Activated CD8-positive, alpha-beta T cell treated with anti-CD3 and anti-CD28 coated beads for 36 hours (primary cell): ENCODE results near the gene SIRPA. TPM values are rescaled to one million over a fixed set of nuclear protein-coding genes. Genes with fewer than 3 reads are reported as not detected.

Experiments used
- ATAC-seq: fragments of 200-7000 bp; cut with Tn5 transposase; one replicate; pipeline ENCODE4 v1.10.0; 2021; ENCODE audit warnings: mild to moderate bottlenecking, moderate library complexity
- CTCF ChIA-PET: fragments of 350-600 bp; sonication (Branson Sonifier 250); formaldehyde crosslinking; loops from one replicate; lab custom pipeline; 2021; ENCODE audit warnings: antibody characterized with exemption; lab: Charles Lee
- POLR2A ChIA-PET: fragments of 350-600 bp; sonication (Branson Sonifier 250); formaldehyde crosslinking; loops from one replicate; lab custom pipeline; 2021; ENCODE audit warnings: antibody characterized with exemption; lab: Charles Lee
- DNase-seq: peaks from one replicate; pipeline ENCODE4 v3.0.0-alpha.2; 2020
- H3K27ac Mint-ChIP-seq: one replicate; pipeline ENCODE4 v1.8.0; 2021; ENCODE audit warnings: mild to moderate bottlenecking, mixed read lengths
- H3K27me3 Mint-ChIP-seq: one replicate; pipeline ENCODE4 v1.8.0; 2021; ENCODE audit warnings: mixed read lengths
- H3K36me3 Mint-ChIP-seq: one replicate; pipeline ENCODE4 v1.8.0; 2021; ENCODE audit warnings: low read depth, mixed read lengths
- H3K4me1 Mint-ChIP-seq: one replicate; pipeline ENCODE4 v1.8.0; 2021; ENCODE audit warnings: low read depth, mixed read lengths
- H3K4me3 Mint-ChIP-seq: one replicate; pipeline ENCODE4 v1.8.0; 2021; ENCODE audit warnings: mild to moderate bottlenecking, moderate library complexity, mixed read lengths
- H3K9me3 Mint-ChIP-seq: one replicate; pipeline ENCODE4 v1.8.0; 2021; ENCODE audit warnings: mixed read lengths
- intact Hi-C: fragments of 100-400 bp; cut with micrococcal nuclease; formaldehyde crosslinking; loops from one replicate; pipeline ENCODE4 v1.10.0; 2022
- total RNA-seq, 2 experiments: library from RNA; stranded (reverse); gene quantifications; one replicate each; pipeline ENCODE4 v1.2.3, GENCODE V29; 2021
- TF ChIP-seq, protein P1 (sequence below): fragments of 200-600 bp; IDR thresholded peaks from one replicate; pipeline ENCODE4 v1.8.0; 2022; ENCODE audit warnings: antibody characterized with exemption, mild to moderate bottlenecking

The SIRPA gene
- total RNA-seq, 2 experiments from 2014 or later: 0.09 TPM

DNA sequence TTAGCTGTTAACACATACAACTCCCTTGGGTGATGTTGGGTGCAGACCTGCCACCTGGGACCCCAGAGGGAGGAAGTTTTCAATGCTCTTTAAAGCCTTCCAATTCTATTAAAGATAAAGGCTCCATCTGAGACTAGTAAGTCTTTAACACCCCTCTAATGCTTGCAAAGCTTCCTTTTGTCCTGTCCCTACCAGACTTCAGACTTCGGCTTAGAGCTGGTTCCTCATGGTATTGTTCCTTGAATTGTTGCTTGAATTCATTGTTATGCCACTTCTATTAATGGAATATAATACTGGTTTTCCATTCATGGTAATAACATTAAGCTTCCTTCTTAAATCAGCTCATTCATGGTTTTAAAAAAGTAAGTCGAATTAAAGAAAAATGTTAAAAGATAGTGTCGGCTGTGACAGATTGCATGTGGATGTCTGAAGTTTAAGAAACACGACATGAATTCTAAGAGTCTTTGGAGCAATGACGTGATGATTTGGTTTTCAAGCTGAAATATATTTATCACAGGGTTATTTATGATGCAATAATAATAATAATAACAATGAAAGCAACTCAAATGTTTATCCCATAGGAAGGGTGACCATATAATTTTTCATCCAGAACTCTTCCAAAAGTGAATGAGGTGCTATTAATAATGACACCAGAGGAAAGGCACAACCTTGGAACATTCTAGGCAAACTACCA, 76.8 kb downstream of the SIRPA start:
- intact Hi-C loops: no loop called here
- POLR2A ChIA-PET: no interaction called here
- no peaks in the 10 kb centered on the region for H3K36me3 Mint-ChIP-seq
- H3K27me3 Mint-ChIP-seq: peaks cover 2% of the 10 kb centered on the region
- CTCF ChIA-PET: interaction anchor here (1.6 kb wide), 2 partner anchors 34 to 200 kb away, joined by 5 to 6 read pairs; no protein-coding TSS in a partner anchor
- H3K27ac Mint-ChIP-seq: no peak overlapping the region
- no peak overlapping the region for H3K4me3 Mint-ChIP-seq
- DNase-seq (no peak), ATAC-seq (no peak)
- no peaks in the 10 kb centered on the region for H3K9me3 Mint-ChIP-seq
- H3K4me1 Mint-ChIP-seq: no peaks in the 10 kb centered on the region
- TF ChIP-seq, protein P1, sequence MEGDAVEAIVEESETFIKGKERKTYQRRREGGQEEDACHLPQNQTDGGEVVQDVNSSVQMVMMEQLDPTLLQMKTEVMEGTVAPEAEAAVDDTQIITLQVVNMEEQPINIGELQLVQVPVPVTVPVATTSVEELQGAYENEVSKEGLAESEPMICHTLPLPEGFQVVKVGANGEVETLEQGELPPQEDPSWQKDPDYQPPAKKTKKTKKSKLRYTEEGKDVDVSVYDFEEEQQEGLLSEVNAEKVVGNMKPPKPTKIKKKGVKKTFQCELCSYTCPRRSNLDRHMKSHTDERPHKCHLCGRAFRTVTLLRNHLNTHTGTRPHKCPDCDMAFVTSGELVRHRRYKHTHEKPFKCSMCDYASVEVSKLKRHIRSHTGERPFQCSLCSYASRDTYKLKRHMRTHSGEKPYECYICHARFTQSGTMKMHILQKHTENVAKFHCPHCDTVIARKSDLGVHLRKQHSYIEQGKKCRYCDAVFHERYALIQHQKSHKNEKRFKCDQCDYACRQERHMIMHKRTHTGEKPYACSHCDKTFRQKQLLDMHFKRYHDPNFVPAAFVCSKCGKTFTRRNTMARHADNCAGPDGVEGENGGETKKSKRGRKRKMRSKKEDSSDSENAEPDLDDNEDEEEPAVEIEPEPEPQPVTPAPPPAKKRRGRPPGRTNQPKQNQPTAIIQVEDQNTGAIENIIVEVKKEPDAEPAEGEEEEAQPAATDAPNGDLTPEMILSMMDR: no peak

DNA sequence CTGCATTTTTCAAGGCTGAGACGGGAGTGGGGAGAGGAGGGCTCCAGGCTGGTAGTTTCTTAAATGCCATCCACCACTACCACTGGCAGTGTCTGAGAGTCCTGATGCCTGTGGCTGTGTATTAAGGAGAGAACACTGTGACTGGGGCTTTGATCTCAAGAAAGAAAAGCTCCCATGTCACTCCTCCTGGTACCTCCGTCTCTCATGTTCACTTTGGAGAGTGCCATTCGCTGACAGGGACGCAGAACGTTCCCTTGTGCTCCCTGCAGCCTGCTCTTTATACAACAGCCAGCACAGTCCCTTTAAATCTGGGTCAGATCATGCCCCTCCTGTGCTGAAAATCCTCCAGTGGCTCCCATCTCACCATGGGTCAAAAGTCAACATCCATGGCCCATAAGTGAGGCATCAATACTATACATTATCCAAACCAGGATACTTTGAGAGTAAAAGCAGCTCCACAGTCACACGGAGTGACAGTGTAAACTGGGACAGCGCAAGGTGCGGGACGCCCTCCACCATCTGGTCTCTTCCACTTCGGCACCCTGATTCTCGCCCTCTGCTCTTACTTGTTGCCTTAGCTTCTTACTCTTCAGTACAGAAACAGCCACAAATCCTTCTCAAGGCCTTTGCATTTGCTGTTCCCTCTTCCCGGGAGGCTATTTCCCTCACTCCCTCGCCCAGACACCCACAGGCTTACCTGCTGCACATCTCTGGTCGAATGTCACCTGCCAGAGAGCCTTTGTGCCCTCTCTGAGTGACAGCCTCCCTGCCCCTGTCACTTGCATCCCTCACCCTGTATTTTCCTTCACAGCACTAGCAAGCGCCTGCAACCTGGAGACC, 78.6 kb downstream of the SIRPA start:
- ATAC-seq (no peak), DNase-seq (no peak)
- intact Hi-C loops: no loop called here
- no peaks in the 10 kb centered on the region for H3K4me1 Mint-ChIP-seq
- no peaks in the 10 kb centered on the region for H3K36me3 Mint-ChIP-seq
- no peaks in the 10 kb centered on the region for H3K9me3 Mint-ChIP-seq
- ChIA-PET POLR2A (no interaction called here), CTCF (interaction anchor here (1.3 kb wide), 1 partner anchor 9 kb away, joined by 3 read pairs; no protein-coding TSS in a partner anchor)
- TF ChIP-seq, protein P1: no peak
- H3K27me3 Mint-ChIP-seq: peaks cover 10% of the 10 kb centered on the region
- H3K4me3 Mint-ChIP-seq: no peak overlapping the region
- H3K27ac Mint-ChIP-seq: no peak overlapping the region

DNA sequence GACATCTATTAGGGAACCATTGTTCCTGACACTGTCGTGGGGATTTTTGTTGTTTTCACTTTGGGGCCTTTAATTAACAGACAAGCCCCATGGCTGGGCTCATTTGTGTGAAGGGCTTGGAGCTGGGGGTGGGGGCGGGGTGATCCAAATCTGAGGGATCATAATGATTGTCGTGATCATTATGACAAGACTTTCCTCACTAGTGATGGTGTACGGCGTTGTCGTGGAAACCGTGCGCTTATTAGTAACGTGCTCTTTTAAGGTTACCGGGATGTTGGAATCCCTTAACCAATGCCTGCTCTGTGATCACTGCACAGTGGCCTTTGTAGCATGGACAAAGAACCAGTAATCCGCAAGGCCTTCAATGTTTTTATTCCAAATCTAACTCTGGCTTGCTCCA, 80.1 kb downstream of the SIRPA start:
- Mint-ChIP-seq H3K27me3 (peaks cover 10% of the 10 kb centered on the region), H3K9me3 (no peaks in the 10 kb centered on the region), H3K4me3 (no peak overlapping the region), H3K4me1 (no peaks in the 10 kb centered on the region), H3K36me3 (no peaks in the 10 kb centered on the region), H3K27ac (no peak overlapping the region)
- intact Hi-C loops: no loop called here
- DNase-seq (no peak), ATAC-seq (no peak)
- ChIA-PET CTCF (interaction anchor here (1.3 kb wide), 1 partner anchor 10 kb away, joined by 3 read pairs; no protein-coding TSS in a partner anchor), POLR2A (no interaction called here)
- TF ChIP-seq, protein P1: no peak

DNA sequence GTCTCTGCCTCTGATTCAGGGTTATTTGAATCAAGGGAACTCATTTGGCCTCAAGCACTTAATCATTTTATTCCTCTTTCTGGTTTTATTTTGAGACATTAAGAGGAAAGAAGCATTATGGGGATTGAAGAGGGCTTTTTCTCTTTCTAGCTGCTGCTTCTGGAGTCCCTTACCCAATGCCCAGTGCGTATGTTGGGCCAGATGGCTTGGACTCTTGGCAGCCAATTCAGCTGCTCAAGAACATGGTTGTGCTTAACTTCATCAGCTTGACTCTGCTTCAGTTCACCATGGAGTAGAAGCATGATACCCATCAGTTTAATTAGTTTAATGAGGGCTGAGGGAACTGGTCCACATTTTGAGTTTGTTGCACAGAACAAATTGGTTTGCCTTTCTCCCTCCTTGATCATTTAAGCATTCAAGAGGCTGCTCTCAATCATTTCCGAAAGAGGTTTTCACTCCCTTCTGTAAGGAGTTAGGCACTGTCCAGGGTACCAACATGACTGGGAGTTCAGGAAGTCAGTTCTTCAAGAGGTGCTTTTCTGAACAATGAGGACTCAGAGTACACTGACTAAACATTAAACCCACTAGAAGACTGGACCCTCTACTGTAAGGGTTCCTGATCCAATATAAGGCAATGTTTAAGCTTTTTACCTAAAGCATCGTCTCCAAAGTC, 84.0 kb downstream of the SIRPA start:
- TF ChIP-seq, protein P1: no peak
- H3K36me3 Mint-ChIP-seq: no peaks in the 10 kb centered on the region
- H3K27ac Mint-ChIP-seq: no peak overlapping the region
- CTCF ChIA-PET: no interaction called here
- POLR2A ChIA-PET: no interaction called here
- DNase-seq (no peak), ATAC-seq (no peak)
- intact Hi-C loops: no loop called here
- H3K27me3 Mint-ChIP-seq: peaks cover 15% of the 10 kb centered on the region
- no peaks in the 10 kb centered on the region for H3K4me1 Mint-ChIP-seq
- no peaks in the 10 kb centered on the region for H3K9me3 Mint-ChIP-seq
- H3K4me3 Mint-ChIP-seq: no peak overlapping the region
